Colonic mucosa (tissue), 4 donors: ENCODE results near the gene NR3C1. TPM values are rescaled to one million over a fixed set of nuclear protein-coding genes. Genes with fewer than 3 reads are reported as not detected.

Experiments
- DNase-seq: peaks from one replicate; pipeline ENCODE4 v3.0.0-alpha.2; 2020
- H3K27ac ChIP-seq: fragments of 200-600 bp; one replicate; pipeline ENCODE4 v1.8.0; 2021
- H3K27me3 ChIP-seq: fragments of 200-600 bp; one replicate; pipeline ENCODE4 v1.8.0; 2021
- H3K36me3 ChIP-seq: fragments of 200-600 bp; one replicate; pipeline ENCODE4 v1.8.0; 2021
- H3K4me1 ChIP-seq: fragments of 200-600 bp; one replicate; pipeline ENCODE4 v1.8.0; 2021; ENCODE audit warnings: mild to moderate bottlenecking
- H3K4me3 ChIP-seq: fragments of 200-600 bp; one replicate; pipeline ENCODE4 v1.8.0; 2021
- H3K9ac ChIP-seq, 2 donors: one replicate each; pipeline ENCODE4 v1.7.0; 2013; ENCODE audit warnings: control low read depth in 2 of 2, low read depth in 2 of 2, low read length in 2 of 2
- H3K9me3 ChIP-seq: fragments of 200-600 bp; one replicate; pipeline ENCODE4 v1.8.0; 2021
- intact Hi-C: fragments of 100-400 bp; cut with DNase I; formaldehyde crosslinking; loops from one replicate; pipeline ENCODE4 v1.14.1; 2022
- total RNA-seq, 2 donors: library from RNA; stranded (reverse); fragmentation: NEBNext Ultra II Directional in 1 of 2; extraction: Animal tissue kit (Norgen Biotek cat#: 25700) in 1 of 2; gene quantifications; one replicate each; pipeline ENCODE4 v1.2.1, GENCODE V29; 2021
- TF ChIP-seq, protein P1 (sequence below): fragments of 200-600 bp; IDR thresholded peaks from one replicate; pipeline ENCODE4 v1.8.0; 2022; ENCODE audit warnings: antibody characterized with exemption, mild to moderate bottlenecking
- donor health status: healthy.
- donor health status: DM: no; HTN: no; CAD: no.
- donor health status: DM: no; HTN: no; CAD: no.

The NR3C1 gene
- total RNA-seq, 2 donors from 2014 or later = 13.0 to 23.5 TPM

- TF ChIP-seq, protein P1, sequence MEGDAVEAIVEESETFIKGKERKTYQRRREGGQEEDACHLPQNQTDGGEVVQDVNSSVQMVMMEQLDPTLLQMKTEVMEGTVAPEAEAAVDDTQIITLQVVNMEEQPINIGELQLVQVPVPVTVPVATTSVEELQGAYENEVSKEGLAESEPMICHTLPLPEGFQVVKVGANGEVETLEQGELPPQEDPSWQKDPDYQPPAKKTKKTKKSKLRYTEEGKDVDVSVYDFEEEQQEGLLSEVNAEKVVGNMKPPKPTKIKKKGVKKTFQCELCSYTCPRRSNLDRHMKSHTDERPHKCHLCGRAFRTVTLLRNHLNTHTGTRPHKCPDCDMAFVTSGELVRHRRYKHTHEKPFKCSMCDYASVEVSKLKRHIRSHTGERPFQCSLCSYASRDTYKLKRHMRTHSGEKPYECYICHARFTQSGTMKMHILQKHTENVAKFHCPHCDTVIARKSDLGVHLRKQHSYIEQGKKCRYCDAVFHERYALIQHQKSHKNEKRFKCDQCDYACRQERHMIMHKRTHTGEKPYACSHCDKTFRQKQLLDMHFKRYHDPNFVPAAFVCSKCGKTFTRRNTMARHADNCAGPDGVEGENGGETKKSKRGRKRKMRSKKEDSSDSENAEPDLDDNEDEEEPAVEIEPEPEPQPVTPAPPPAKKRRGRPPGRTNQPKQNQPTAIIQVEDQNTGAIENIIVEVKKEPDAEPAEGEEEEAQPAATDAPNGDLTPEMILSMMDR = no peak
- Histone ChIP-seq H3K27ac (no peak overlapping the region), H3K36me3 (no peaks in the 10 kb centered on the region), H3K27me3 (no peaks in the 10 kb centered on the region), H3K9me3 (no peaks in the 10 kb centered on the region), H3K4me3 (no peak overlapping the region), H3K4me1 (no peaks in the 10 kb centered on the region), H3K9ac (no peak overlapping the region)
- intact Hi-C loops = no loop called here
- DNase-seq = no peak
These were observed 28.3 kb upstream of the NR3C1 start for GRCh38 chr5:143431789-143432188.

DNA sequence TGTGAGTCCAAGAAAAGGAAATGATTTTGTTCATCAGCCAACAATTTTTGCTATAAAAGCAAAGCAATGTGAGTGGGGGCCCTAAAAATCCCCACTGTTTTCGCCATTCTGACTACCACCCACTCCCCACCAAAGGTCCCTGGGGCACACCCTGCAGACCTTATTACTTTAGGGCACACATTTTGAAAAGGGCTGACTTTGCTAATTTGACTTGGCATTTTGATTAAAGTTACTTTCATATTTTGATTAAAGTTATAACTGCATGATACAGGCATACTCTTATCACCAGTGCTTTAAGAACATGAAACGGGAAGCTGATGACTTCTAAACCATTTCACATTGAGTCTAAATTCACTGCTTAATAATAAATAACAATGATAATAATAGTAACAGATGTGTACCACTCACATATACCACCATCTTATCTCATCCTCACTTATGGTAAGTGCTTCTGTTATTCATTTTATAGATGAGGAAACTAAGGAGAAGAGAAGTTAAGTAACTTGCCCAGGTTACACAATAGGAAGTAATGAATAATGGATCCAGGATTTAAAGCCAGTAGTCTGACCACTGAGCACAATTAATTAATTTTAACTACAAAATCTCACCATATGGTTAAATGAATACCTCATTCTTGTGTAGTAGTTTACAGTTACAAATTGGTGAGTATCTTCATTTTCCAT is 25.4 kb upstream of the NR3C1 start:
- no peak overlapping the region for H3K4me3 ChIP-seq
- no peak for DNase-seq
- H3K27ac ChIP-seq = no peak overlapping the region
- H3K4me1 ChIP-seq = no peaks in the 10 kb centered on the region
- intact Hi-C loops = no loop called here
- no peaks in the 10 kb centered on the region for H3K36me3 ChIP-seq
- no peak overlapping the region for H3K9ac ChIP-seq
- no peaks in the 10 kb centered on the region for H3K27me3 ChIP-seq
- TF ChIP-seq, protein P1 = no peak
- H3K9me3 ChIP-seq = no peaks in the 10 kb centered on the region

DNA sequence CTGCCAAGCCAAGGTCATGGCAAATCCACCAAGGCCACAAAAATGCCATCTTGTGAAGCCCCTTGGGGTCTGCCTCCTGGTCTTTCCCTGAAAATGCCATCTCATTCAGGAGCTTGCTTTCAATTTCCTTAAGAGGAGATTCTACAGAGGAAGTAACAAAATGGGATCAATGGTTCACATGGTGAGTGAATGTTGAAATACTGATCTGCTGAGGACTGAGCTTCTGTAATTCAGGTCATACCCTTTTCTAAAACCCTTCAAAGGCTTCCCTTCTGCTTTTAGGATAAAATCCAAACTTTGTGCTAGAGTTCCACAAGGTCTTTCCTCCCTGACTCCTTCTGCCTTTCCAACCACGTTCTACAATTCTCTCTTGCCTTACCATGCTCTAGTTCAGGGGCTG is 24.7 kb upstream of the NR3C1 start:
- H3K36me3 ChIP-seq = no peaks in the 10 kb centered on the region
- no peak overlapping the region for H3K9ac ChIP-seq
- no peaks in the 10 kb centered on the region for H3K27me3 ChIP-seq
- H3K4me1 ChIP-seq = no peaks in the 10 kb centered on the region
- H3K27ac ChIP-seq = no peak overlapping the region
- no peaks in the 10 kb centered on the region for H3K9me3 ChIP-seq
- TF ChIP-seq, protein P1 = no peak
- intact Hi-C loops = no loop called here
- DNase-seq = no peak
- no peak overlapping the region for H3K4me3 ChIP-seq

DNA sequence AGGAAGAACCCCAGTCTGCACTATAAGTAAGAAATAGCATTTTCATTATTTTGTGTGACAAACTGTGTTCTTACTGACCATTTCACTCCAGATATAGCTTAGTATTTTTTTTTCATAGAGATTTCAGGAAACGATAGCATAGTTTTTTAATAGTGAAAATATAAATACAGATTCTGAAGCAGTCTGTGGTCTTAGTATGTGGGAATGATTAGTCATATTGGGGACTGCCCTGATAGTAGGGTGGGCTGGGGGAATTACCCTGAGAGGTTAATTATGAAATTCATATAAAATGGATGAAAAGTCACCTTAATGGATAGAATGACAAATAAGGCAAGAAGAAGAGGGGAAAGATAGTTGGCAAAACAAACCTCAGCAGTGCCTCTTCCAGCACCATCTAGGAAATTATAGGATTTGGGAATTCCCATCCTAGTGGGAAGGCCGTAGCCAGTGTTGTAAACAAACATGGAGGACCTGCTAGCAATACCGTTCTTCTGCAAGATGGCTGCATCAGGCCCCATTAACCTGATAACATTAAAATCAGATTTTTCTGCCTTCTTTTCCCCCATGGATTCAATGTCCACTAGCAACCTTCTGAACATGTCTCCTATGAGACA is 23.7 kb upstream of the NR3C1 start:
- DNase-seq = no peak
- TF ChIP-seq, protein P1 = no peak
- H3K9me3 ChIP-seq = no peaks in the 10 kb centered on the region
- H3K4me3 ChIP-seq = no peak overlapping the region
- H3K4me1 ChIP-seq = no peaks in the 10 kb centered on the region
- no peak overlapping the region for H3K9ac ChIP-seq
- H3K27ac ChIP-seq = no peak overlapping the region
- no peaks in the 10 kb centered on the region for H3K27me3 ChIP-seq
- H3K36me3 ChIP-seq = no peaks in the 10 kb centered on the region
- intact Hi-C loops = no loop called here

DNA sequence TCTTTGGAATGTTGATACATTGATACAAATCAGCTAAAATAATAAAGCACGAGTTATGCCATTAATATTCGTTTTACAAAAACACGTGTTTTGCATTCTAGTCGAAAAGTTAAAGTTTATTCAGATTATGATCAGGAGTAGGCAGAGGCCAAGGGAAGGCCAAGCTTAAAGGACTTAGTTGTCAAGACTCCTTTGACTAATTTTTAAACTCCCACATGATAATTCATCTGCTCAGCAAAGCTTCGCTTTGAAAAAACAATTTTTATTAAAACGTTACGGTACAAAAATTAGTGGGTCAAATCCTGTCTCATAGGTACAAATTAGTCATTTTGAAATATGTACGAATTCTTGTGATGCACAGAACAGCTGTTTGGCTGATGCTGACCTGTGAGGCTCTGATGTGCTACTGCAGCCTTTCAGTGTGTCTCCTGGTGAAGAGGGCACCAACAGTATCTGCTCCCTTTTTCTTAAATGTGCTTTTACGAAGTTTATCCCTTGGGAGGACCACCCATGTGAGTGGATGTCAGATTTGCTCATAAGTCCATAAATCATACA is 23.0 kb upstream of the NR3C1 start:
- Histone ChIP-seq H3K9me3 (no peaks in the 10 kb centered on the region), H3K27ac (no peak overlapping the region), H3K4me3 (no peak overlapping the region), H3K27me3 (no peaks in the 10 kb centered on the region), H3K4me1 (no peaks in the 10 kb centered on the region), H3K9ac (no peak overlapping the region), H3K36me3 (no peaks in the 10 kb centered on the region)
- DNase-seq = no peak
- intact Hi-C loops = no loop called here
- TF ChIP-seq, protein P1 = no peak
